Pancreas (tissue), 10 donors: Measurements from ENCODE around the gene GLDC. TPM values are rescaled to one million over a fixed set of nuclear protein-coding genes. Genes with fewer than 3 reads are reported as not detected.
A peak's percentile ranks its signal among the peaks of the same experiment; 100 is the strongest.
"Not testable (repeated sequence)": the region's sequence is repeated elsewhere in the genome, so short reads cannot be mapped to it uniquely, and the experiment has no call there.

Source experiments
- ATAC-seq, 4 donors: fragments of 200-7000 bp; cut with Tn5 transposase; one replicate each; pipeline versions ENCODE4 v1.8.0 to v1.9.1; 2020; ENCODE audit warnings: mild to moderate bottlenecking in 4 of 4, moderate library complexity in 4 of 4
- DNase-seq, 6 donors: peaks; one replicate each; pipeline ENCODE4 v3.0.0-alpha.2; 2020
- FAIRE-seq: peaks from 2 replicates; lab custom pipeline; 2012; peaks lifted over from hg19 to GRCh38; lab: Jason Lieb, UNC
- H3K27ac ChIP-seq, 4 donors: fragments of 200-600 bp; sonication (generic); 1 replicate in 3 of 4; 2 replicates in 1 of 4; pipeline versions ENCODE4 v1.5.0 to v1.8.0; 2020
- H3K27me3 ChIP-seq, 4 donors: fragments of 200-600 bp; one replicate each; pipeline ENCODE4 v1.8.0; 2021
- H3K36me3 ChIP-seq, 3 donors: fragments of 200-600 bp; sonication (generic) in 1 of 3; one replicate each; pipeline versions ENCODE4 v1.5.0 to v1.8.0; 2020 to 2021
- H3K4me1 ChIP-seq, 3 donors: fragments of 200-600 bp; one replicate each; pipeline ENCODE4 v1.8.0; 2021
- H3K4me3 ChIP-seq, 4 donors: fragments of 200-600 bp; sonication (generic) in 2 of 4; one replicate each; pipeline versions ENCODE4 v1.5.0 to v1.8.0; 2020 to 2021
- H3K9me3 ChIP-seq, 4 donors: fragments of 200-600 bp; one replicate each; pipeline ENCODE4 v1.8.0; 2021
- WGBS, 2 donors: extraction: QIAGEN DNeasy Blood & Tissue Kit; methylation state at CpG; one replicate each; pipeline ENCODE4 v1.1.7; 2013; 5-methylcytosine and 5-hydroxymethylcytosine counted together
- intact Hi-C, 3 donors: fragments of 100-400 bp; cut with DNase I; formaldehyde crosslinking; loops; one replicate each; pipeline versions ENCODE4 v1.11.1 to v1.14.2; 2022
- polyA plus RNA-seq, 2 donors: library from polyadenylated mRNA; stranded (reverse); fragments of 200-250 nt; gene quantifications; one replicate each; pipeline ENCODE4 v1.2.3, GENCODE V29; 2013
- total RNA-seq, 6 donors: library from RNA; stranded (reverse); fragmentation: NEBNext Ultra II Directional in 4 of 6; extraction: Animal tissue kit (Norgen Biotek cat#: 25700) in 4 of 6; gene quantifications; one replicate each; pipeline versions ENCODE4 v1.2.1 to v1.2.4, GENCODE V29; 2021 to 2023
- TF ChIP-seq, protein P1 (sequence below), 4 donors: fragments of 200-600 bp; sonication (generic) in 3 of 4; IDR thresholded peaks; one replicate each; pipeline versions ENCODE4 v1.5.0 to v1.8.0; 2021; ENCODE audit warnings: antibody characterized with exemption in 4 of 4
- donor health status: healthy with polysubstance abuse.
- donor health status: DM: no; HTN: no; CAD: no; lungs with moderate emphysema.
- donor health status: DM: no; HTN: no; CAD: no.
- donor health status: control.
- donor health status: control.
- donor health status: Bipolar disorder and iron deficiency.
- donor health status: DM: yes; HTN: yes; CAD: no.
- donor health status: DM: no; HTN: no; CAD: no.
- donor health status: DM: no; HTN: no; CAD: no.
- donor health status: DM: yes; HTN: yes; CAD: no.

GLDC gene
- total RNA-seq, result under 1 TPM in 3 of 6 donors, not detected in 3; 0.15 to 0.60 (median 0.47) TPM
- 1 to 10 TPM in 1 of 2 donors, under 1 TPM in 1; 0.19 to 1.2 TPM for polyA plus RNA-seq

DNA sequence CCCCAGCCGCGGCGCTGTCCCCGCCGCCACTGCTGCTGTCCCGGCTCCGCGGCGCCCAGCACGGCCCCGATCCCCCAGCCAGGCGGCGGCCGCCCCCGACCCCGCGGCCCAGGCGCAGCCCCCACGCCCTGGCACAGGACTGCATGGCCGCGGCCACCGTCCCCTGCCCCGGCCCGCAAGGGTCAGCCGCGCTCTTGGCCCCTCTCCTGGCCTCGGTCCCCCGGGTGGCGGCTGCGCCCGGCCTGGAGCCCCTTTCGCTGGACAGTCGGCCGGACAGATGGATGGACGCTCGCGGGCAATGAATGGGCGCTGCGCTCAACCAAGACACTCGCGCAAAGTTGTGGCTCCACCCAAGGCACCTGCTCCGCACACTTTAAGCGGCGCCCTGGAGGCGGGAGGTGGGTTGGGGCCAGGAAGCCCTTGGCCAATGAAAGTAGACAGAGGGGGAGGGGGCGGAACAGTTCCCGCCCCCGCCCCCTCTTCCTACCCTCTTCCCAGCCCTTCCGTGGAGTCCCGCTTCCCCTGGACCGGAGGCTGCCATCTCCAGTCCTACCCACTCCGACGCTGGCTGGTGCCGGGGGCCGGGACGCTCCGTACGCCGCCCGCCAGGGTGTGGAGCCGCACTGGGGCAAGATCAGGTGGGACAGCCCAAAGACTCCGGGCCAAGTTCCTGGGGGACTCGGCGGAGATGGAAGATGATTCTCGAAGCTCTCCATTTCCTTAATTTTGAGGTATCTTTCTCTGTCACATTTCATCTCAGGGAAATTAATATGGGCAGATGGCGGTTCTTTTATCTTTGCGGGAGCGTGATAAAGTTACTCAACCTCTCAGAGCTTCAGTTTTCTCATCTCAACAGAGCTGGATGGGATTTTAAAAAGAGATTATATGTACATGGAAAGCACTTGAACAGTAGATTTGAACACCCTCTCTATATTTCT, at the start of gene GLDC:
TSS of gene GLDC (minus strand) at position 375 of the 938 bp plus-strand sequence. CDS start at position 145, 230 bp downstream.
- H3K27ac ChIP-seq, result no peak within 1 kb of the TSS
- H3K4me3 ChIP-seq, result peak within 1 kb of the TSS; percentile 10 to 44 (median 30)
- ATAC-seq (peak; percentile 91 to 99 (median 94)), FAIRE-seq (no peak), DNase-seq (peak; percentile 60 to 77 (median 68))
- TF ChIP-seq, protein P1, sequence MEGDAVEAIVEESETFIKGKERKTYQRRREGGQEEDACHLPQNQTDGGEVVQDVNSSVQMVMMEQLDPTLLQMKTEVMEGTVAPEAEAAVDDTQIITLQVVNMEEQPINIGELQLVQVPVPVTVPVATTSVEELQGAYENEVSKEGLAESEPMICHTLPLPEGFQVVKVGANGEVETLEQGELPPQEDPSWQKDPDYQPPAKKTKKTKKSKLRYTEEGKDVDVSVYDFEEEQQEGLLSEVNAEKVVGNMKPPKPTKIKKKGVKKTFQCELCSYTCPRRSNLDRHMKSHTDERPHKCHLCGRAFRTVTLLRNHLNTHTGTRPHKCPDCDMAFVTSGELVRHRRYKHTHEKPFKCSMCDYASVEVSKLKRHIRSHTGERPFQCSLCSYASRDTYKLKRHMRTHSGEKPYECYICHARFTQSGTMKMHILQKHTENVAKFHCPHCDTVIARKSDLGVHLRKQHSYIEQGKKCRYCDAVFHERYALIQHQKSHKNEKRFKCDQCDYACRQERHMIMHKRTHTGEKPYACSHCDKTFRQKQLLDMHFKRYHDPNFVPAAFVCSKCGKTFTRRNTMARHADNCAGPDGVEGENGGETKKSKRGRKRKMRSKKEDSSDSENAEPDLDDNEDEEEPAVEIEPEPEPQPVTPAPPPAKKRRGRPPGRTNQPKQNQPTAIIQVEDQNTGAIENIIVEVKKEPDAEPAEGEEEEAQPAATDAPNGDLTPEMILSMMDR (IDR thresholded peaks at IDR 0.05), result no peak
- H3K9me3 ChIP-seq, result no peaks in the 10 kb centered on the region
- H3K4me1 ChIP-seq, result peaks cover 0 to 4% (median 0%) of the 10 kb centered on the region in 3 donors
- 0 to 1% methylated on average over 53 to 68 of the region's 68 CpGs for WGBS, 2 donors
- H3K27me3 ChIP-seq, result peaks cover 0 to 18% (median 1%) of the 10 kb centered on the region in 4 donors
- intact Hi-C loops, result no loop called here
- no peaks in the 10 kb centered on the region for H3K36me3 ChIP-seq

GRCh38 chr9:6692881-6693361, 47.4 kb upstream of the GLDC start:
- ATAC-seq (no peak), DNase-seq (no peak), FAIRE-seq (no peak)
- no peaks in the 10 kb centered on the region for H3K36me3 ChIP-seq
- 84 to 90% methylated on average over 9 of the region's 9 CpGs for WGBS, 2 donors
- intact Hi-C loops, result no loop called here
- no peaks in the 10 kb centered on the region for H3K27me3 ChIP-seq
- no peak overlapping the region for H3K27ac ChIP-seq
- no peak overlapping the region for H3K4me3 ChIP-seq
- TF ChIP-seq, protein P1 (IDR thresholded peaks at IDR 0.05), result no peak
- H3K9me3 ChIP-seq, result no peaks in the 10 kb centered on the region
- no peaks in the 10 kb centered on the region for H3K4me1 ChIP-seq

DNA sequence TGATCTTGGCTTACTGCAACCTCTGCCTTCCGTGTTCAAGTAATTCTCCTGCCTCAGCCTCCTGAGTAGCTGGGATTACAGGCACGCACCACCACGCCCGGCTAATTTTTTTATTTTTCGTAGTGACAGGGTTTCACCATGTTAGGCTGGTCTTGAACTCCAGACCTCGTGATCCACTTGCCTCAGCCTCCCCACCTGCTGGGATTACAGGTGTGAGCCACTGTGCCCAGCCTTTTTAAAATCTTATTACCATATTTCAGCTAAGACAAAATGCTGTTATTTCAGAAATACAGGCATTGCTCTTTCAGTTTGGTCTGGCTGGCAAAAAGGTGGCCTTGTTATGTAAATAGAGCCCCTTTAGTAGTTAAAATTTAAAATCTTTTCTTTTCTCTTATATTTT, 46.9 kb upstream of the GLDC start:
- DNase-seq, result no peak
- Histone ChIP-seq H3K4me3 (no peak overlapping the region), H3K27me3 (no peaks in the 10 kb centered on the region), H3K9me3 (no peaks in the 10 kb centered on the region), H3K27ac (no peak overlapping the region), H3K4me1 (no peaks in the 10 kb centered on the region), H3K36me3 (no peaks in the 10 kb centered on the region)
- ATAC-seq, result no peak
- no peak for FAIRE-seq
- TF ChIP-seq, protein P1 (IDR thresholded peaks at IDR 0.05), result no peak
- WGBS, 2 donors, result 93 to 94% methylated on average over 6 of the region's 6 CpGs
- intact Hi-C loops, result no loop called here

- H3K27ac ChIP-seq, FAIRE-seq, H3K27me3 ChIP-seq, H3K9me3 ChIP-seq, intact Hi-C loops, H3K4me1 ChIP-seq, H3K36me3 ChIP-seq, ATAC-seq, DNase-seq, H3K4me3 ChIP-seq: not testable (repeated sequence)
- 94 to 96% methylated on average over 7 of the region's 7 CpGs for WGBS, 2 donors
Observed at GRCh38 chr9:6690675-6691070, 45.1 kb upstream of the GLDC start.

DNA sequence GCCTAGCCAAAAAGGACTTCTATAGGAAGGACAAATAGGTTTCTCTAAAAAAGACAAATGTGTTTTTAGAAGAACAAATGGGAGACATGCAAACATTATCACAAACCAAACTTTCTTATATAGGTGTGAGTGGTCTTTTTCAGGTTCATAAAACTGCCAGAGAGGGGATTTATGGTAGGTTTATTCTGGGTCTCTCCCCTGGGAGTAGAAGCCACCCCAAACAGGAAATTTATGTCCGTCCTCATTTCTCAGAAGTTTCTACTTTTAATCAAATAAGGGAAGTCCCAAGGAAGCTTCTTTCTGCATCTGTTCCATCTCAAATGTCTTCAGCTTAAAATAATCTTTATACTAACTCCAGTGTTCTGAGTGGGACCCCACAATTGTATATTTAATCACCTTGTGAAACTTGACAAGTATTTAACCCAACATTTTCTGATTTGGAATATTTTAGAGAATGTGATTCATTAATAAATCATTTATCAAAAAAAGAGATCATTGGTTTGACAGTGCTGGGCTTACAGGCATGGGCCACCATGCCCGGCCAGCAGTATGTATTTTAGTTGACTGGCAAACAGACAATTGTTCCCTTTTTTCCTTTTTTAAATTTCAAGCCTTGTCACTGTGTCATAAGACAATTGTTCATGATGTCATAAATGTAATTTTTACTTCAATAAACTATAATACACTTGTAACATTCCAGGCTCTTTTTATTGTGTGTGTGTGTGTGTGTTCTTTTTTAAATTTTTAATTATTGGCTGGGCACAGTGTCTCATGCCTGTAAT, 44.6 kb upstream of the GLDC start:
- Histone ChIP-seq H3K27ac (no peak overlapping the region), H3K36me3 (no peaks in the 10 kb centered on the region), H3K27me3 (no peaks in the 10 kb centered on the region), H3K4me1 (no peaks in the 10 kb centered on the region), H3K4me3 (no peak overlapping the region), H3K9me3 (no peaks in the 10 kb centered on the region)
- WGBS, 2 donors, result 73 to 83% methylated on average over 2 of the region's 2 CpGs
- FAIRE-seq, result no peak
- DNase-seq, result no peak
- intact Hi-C loops, result no loop called here
- ATAC-seq, result no peak
- TF ChIP-seq, protein P1 (IDR thresholded peaks at IDR 0.05), result no peak
